K562 (cell line): ENCODE results near the gene C9orf50. TPM values are rescaled to one million over a fixed set of nuclear protein-coding genes. Genes with fewer than 3 reads are reported as not detected.

ENCODE experiments used
- CAMTA2 ChIP-seq: fragments of 250-450 bp; sonication (Bioruptor Pico); conservative IDR thresholded peaks from 2 replicates; pipeline ENCODE4 v1.5.1; 2022
- CCNT2 ChIP-seq: IDR thresholded peaks from 2 replicates; pipeline ENCODE4 v1.6.1; 2011; ENCODE audit warnings: borderline replicate concordance, low read depth, mild to moderate bottlenecking, moderate library complexity, mixed read lengths, low read length; ENCODE audit not compliant: insufficient read length; ENCODE audit errors: extremely low read depth
- ERF ChIP-seq: fragments of 450-650 bp; formaldehyde crosslinking; IDR thresholded peaks from 2 replicates; pipeline ENCODE4 v1.4.0; 2020; ENCODE audit warnings: mild to moderate bottlenecking, mixed read lengths
- ESRRB ChIP-seq: fragments of 250-450 bp; sonication (Bioruptor Pico); IDR thresholded peaks from 2 replicates; pipeline ENCODE4 v1.5.0; 2020; ENCODE audit warnings: mild to moderate bottlenecking, moderate library complexity, borderline replicate concordance
- ETS1 ChIP-seq: conservative IDR thresholded peaks from 2 replicates; pipeline ENCODE4 v1.6.1; 2011; ENCODE audit warnings: low read depth, mild to moderate bottlenecking, low read length; ENCODE audit not compliant: control insufficient read depth
- GATAD2A ChIP-seq: fragments of 450-650 bp; IDR thresholded peaks from 2 replicates; pipeline ENCODE4 v1.6.1; 2017
- GMEB1 ChIP-seq: fragments of 250-450 bp; sonication (Bioruptor Pico); IDR thresholded peaks from 2 replicates; pipeline ENCODE4 v1.4.0; 2020; ENCODE audit warnings: mild to moderate bottlenecking
- MLX ChIP-seq, 2 experiments: fragments of 450-650 bp in 1 of 2; sonication (generic) in 1 of 2; formaldehyde crosslinking; conservative IDR thresholded peaks; 2 replicates each; pipeline versions ENCODE4 v1.4.0 to v1.8.1; 2020 to 2022; ENCODE audit warnings: mild to moderate bottlenecking in 1 of 2, missing genetic modification reagents in 1 of 2
- MXD1 ChIP-seq: fragments of 250-450 bp; sonication (Bioruptor Pico); IDR thresholded peaks from 2 replicates; pipeline ENCODE4 v1.8.0; 2021; ENCODE audit warnings: borderline replicate concordance, mild to moderate bottlenecking, moderate library complexity; ENCODE audit not compliant: poor library complexity, severe bottlenecking
- NFE2 ChIP-seq: IDR thresholded peaks from 2 replicates; pipeline ENCODE4 v1.6.1; 2014; ENCODE audit warnings: antibody characterized with exemption, low read depth
- PATZ1 ChIP-seq: fragments of 250-450 bp; sonication (Bioruptor Pico); IDR thresholded peaks from 2 replicates; pipeline ENCODE4 v1.5.0; 2020; ENCODE audit warnings: mild to moderate bottlenecking, borderline replicate concordance
- POLR3G ChIP-seq: IDR thresholded peaks from 2 replicates; pipeline ENCODE4 v1.6.1; 2011; ENCODE audit not compliant: insufficient read length, insufficient replicate concordance; ENCODE audit errors: extremely low read depth
- RB1 ChIP-seq: fragments of 450-650 bp; IDR thresholded peaks from 2 replicates; pipeline ENCODE4 v1.6.1; 2017; ENCODE audit warnings: low read depth, mild to moderate bottlenecking
- RBM34 ChIP-seq: fragments of 200-400 bp; formaldehyde crosslinking; IDR thresholded peaks from 2 replicates; pipeline ENCODE4 v1.6.1; 2018; ENCODE audit warnings: low read length, borderline replicate concordance; ENCODE audit not compliant: insufficient read depth
- TAL1 ChIP-seq: fragments of 450-650 bp; IDR thresholded peaks from 2 replicates; pipeline ENCODE4 v1.6.1; 2016; ENCODE audit warnings: mild to moderate bottlenecking
- ZBTB9 ChIP-seq: fragments of 450-650 bp; formaldehyde crosslinking; IDR thresholded peaks from 2 replicates; pipeline ENCODE4 v1.4.0; 2020; ENCODE audit warnings: mild to moderate bottlenecking, moderate library complexity
- ZNF134 ChIP-seq: fragments of 250-450 bp; sonication (Bioruptor Pico); conservative IDR thresholded peaks from 2 replicates; pipeline ENCODE4 v1.4.0; 2020
- ZNF263 ChIP-seq: sonication (generic); formaldehyde crosslinking; IDR thresholded peaks from 2 replicates; pipeline ENCODE4 v1.8.0; 2022; ENCODE audit warnings: mild to moderate bottlenecking, missing genetic modification reagents, borderline replicate concordance
- ZNF699 ChIP-seq: fragments of 250-450 bp; sonication (Bioruptor Pico); IDR thresholded peaks from 2 replicates; pipeline ENCODE4 v1.8.0; 2021; ENCODE audit warnings: mild to moderate bottlenecking, moderate library complexity; ENCODE audit not compliant: insufficient replicate concordance
- polyA plus RNA-seq, 8 experiments: library from polyadenylated mRNA; depleted of rRNA in 4 of 8; stranded (reverse) in 5 of 8; unstranded in 3 of 8; fragments of >200 nt; fragmentation: Nextera tagmentation in 2 of 8; fragmentation: Illumina TruSeq in 1 of 8; extraction: Ambion mirVana in 2 of 8; extraction: Trizol in 1 of 8; gene quantifications; 2 replicates each; pipeline versions ENCODE4 v1.2.1 to v1.2.3, GENCODE V29; 2011 to 2014; ENCODE audit warnings: inconsistent platforms in 1 of 8, missing spikeins in 1 of 8
- total RNA-seq, 7 experiments: library from RNA; depleted of rRNA in 6 of 7; stranded (reverse); fragments of >200 nt in 6 of 7; fragmentation: Illumina TruSeq in 2 of 7; extraction: Trizol in 2 of 7; gene quantifications; 2 replicates each; pipeline versions ENCODE4 v1.2.1 to v1.2.3, GENCODE V29; 2011 to 2021; ENCODE audit warnings: low replicate concordance in 1 of 7

Gene C9orf50
- total and polyA plus RNA-seq, 9 of the 15 experiments (the other 6 are each of a cell fraction or from before 2014, with no cell fraction given), result not detected

- no peak for TF ChIP-seq PATZ1 (CRISPR knock-in tag)
- TF ChIP-seq ESRRB (CRISPR knock-in tag), result no peak
- no peak for TF ChIP-seq ZNF699 (CRISPR knock-in tag)
- TF ChIP-seq MLX (CRISPR knock-in tag; conservative IDR thresholded peaks at IDR 0.05), result no peak
- TF ChIP-seq NFE2, result no peak
- no peak for TF ChIP-seq TAL1
- TF ChIP-seq CAMTA2 (CRISPR knock-in tag), result no peak
- TF ChIP-seq ETS1, result 0 out of 2 replicates have a peak, but pooled peaks have one; percentile 12
- no peak for TF ChIP-seq RBM34
- peak; percentile 98 for TF ChIP-seq RB1
- no peak for TF ChIP-seq MXD1 (CRISPR knock-in tag)
- TF ChIP-seq ZNF263 (CRISPR knock-in tag), result peak; percentile 12; the same call in 1 of the 2 replicates
- TF ChIP-seq POLR3G, result no peak
- 0 out of 2 replicates have a peak, but pooled peaks have one; percentile 55 for TF ChIP-seq ZBTB9
- TF ChIP-seq ZNF134 (CRISPR knock-in tag), result peak; percentile 72
- TF ChIP-seq ERF (CRISPR knock-in tag), result peak; percentile 84; the same call in 1 of the 2 replicates
- 0 out of 2 replicates have a peak, but pooled peaks have one; percentile 9 for TF ChIP-seq GMEB1 (CRISPR knock-in tag)
- 0 out of 2 replicates have a peak, but pooled peaks have one; percentile 47 for TF ChIP-seq GATAD2A
- peak; percentile 30 for TF ChIP-seq CCNT2
Measured at GRCh38 chr9:129610473-129611306, 10.2 kb downstream of the C9orf50 start (continued).
